Astrocyte of the spinal cord (primary cell): ENCODE data around the gene DZIP1L.

Experiments
- DNase-seq: peaks from one replicate; pipeline ENCODE4 v3.0.0; 2011; ENCODE audit warnings: low read depth, low spot score
- H3K4me3 ChIP-seq: 2 replicates; pipeline ENCODE4 v1.5.1; 2011; ENCODE audit warnings: low read depth, mild to moderate bottlenecking, low read length, moderate library complexity
- in situ Hi-C: cut with HindIII; loops from 2 replicates; pipeline ENCODE4 v1.10.0; 2017; ENCODE audit warnings: low sequenced_read_pairs
- TF ChIP-seq, protein P1 (sequence below): IDR thresholded peaks from 2 replicates; pipeline ENCODE4 v1.5.1; 2012; ENCODE audit warnings: low read depth, mild to moderate bottlenecking, low read length, inconsistent platforms

The DZIP1L gene

DNA sequence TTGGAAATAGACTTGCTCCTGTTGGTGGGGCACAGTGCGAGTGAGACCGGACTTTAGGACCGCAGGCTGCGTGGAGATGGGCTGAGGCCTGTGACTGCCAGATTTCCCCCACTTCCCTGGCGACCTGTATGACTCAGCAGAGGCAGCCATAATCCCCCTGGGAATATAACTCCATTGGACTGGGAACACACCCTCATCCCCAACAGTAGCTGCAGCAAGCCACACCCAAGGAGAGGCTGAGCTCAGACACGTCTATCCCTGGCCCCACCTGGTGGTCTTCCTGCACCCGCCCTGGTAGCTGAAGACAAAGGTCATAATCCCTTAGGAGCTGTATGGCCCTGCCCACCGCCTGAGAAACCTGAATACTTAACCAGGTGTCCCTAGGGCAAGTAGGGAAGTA lies 42.6 kb downstream of the DZIP1L start:
- TF ChIP-seq, protein P1, sequence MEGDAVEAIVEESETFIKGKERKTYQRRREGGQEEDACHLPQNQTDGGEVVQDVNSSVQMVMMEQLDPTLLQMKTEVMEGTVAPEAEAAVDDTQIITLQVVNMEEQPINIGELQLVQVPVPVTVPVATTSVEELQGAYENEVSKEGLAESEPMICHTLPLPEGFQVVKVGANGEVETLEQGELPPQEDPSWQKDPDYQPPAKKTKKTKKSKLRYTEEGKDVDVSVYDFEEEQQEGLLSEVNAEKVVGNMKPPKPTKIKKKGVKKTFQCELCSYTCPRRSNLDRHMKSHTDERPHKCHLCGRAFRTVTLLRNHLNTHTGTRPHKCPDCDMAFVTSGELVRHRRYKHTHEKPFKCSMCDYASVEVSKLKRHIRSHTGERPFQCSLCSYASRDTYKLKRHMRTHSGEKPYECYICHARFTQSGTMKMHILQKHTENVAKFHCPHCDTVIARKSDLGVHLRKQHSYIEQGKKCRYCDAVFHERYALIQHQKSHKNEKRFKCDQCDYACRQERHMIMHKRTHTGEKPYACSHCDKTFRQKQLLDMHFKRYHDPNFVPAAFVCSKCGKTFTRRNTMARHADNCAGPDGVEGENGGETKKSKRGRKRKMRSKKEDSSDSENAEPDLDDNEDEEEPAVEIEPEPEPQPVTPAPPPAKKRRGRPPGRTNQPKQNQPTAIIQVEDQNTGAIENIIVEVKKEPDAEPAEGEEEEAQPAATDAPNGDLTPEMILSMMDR, result no peak
- in situ Hi-C loops, result no loop called here
- DNase-seq, result no peak
- no peak overlapping the region for H3K4me3 ChIP-seq

- TF ChIP-seq, protein P1, result no peak
- no peak for DNase-seq
- in situ Hi-C loops, result no loop called here
- no peak overlapping the region for H3K4me3 ChIP-seq
Measured at GRCh38 chr3:138070006-138070405, 45.4 kb downstream of the DZIP1L start.

GRCh38 chr3:138068579-138069174 lies 46.7 kb downstream of the DZIP1L start:
- in situ Hi-C loops, result no loop called here

GRCh38 chr3:138068046-138068445 lies 47.4 kb downstream of the DZIP1L start:
- DNase-seq, result no peak
- no peak overlapping the region for H3K4me3 ChIP-seq
- TF ChIP-seq, protein P1, result no peak
- in situ Hi-C loops, result no loop called here

More at GRCh38 chr3:138068579-138069174, 46.7 kb downstream of the DZIP1L start:
- TF ChIP-seq, protein P1, result peak; percentile 99
- no peak overlapping the region for H3K4me3 ChIP-seq
- peak; percentile 74 for DNase-seq

DNA sequence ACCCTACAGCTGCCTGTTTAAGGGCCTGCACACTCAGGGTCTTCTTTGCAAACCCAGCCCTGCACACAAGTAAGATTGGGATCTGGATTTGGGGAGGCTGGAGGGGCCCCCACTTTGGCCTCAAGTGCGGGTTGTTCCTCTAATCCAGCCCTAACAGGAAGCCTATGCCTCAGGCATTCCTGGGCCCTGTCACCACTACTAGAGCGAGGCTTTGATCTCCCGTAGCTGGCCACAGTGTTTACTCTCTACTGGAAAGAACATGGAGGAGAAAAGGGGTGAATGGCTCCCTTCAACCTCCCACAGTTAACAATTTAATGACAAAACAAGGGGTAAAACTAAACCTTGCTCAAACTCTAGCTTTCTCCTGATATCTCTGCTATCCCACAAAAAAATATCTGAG lies 48.4 kb downstream of the DZIP1L start:
- TF ChIP-seq, protein P1, result no peak
- H3K4me3 ChIP-seq, result no peak overlapping the region
- DNase-seq, result no peak
- in situ Hi-C loops, result no loop called here

- in situ Hi-C loops, result no loop called here
- no peak overlapping the region for H3K4me3 ChIP-seq
- TF ChIP-seq, protein P1, result no peak
- DNase-seq, result no peak
Measured at GRCh38 chr3:138066383-138066782, 49.0 kb downstream of the DZIP1L start.
